NCI-H345 treated with DMSO at 0.1 percent for 48 hours (cell line): ENCODE results near the gene UBE2O.

ENCODE experiments used
- DNase-seq: peaks from one replicate; lab custom pipeline; 2025; ENCODE audit not compliant: unreplicated experiment; lab: John Stamatoyannopoulos, UW

Gene UBE2O

DNA sequence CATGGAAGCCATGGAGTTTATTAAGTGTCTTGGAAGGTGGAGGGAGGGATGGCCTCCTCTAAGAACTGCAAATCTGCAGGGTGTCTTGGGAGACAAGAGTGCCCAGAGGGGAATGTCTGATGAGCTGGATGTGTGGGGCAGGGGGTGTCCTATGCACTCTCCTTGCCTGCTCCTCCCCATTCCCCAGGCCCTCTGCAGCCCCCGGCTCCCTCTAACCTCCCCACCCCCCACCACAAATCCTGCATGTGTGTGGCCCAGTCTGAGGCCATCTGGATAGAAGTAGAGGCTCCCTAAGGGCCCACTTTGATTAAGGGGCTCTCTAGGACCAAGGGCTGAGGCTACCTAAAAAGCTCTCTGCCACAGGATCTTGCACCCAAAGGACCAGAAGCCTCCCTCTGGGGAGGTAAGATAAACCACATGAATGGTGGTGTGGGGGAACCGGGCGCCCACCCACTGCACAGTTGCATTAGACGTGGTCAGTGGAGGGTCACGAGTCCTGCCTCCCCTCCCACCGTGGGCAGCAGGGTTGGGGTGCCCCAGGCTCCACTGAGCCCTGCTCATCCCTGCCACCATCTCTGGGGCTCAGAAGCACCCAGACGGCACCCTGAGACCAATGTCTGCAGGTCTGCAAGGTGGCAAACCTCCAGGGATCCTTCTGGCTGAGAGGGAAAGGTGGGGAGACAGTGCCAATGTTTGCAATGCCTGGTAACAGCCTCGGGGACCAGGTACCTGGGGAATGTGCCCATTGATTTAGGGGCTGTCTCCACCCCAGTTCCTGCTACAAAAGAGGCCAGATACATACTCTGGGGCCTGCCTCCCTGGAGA lies 15.1 kb upstream of the UBE2O start:
- DNase-seq = no peak

- DNase-seq = no peak
Observed at GRCh38 chr17:76467366-76467765, 14.4 kb upstream of the UBE2O start, which contains the start of gene AANAT. AANAT (plus strand) TSS chr17:76467603; CDS start chr17:76468747, 1,144 bp downstream.

- DNase-seq = no peak
Observed at GRCh38 chr17:76466775-76467130, 13.8 kb upstream of the UBE2O start.

- no peak for DNase-seq
Observed at GRCh38 chr17:76462556-76463290, 9.8 kb upstream of the UBE2O start.

GRCh38 chr17:76461765-76462555 lies 9.0 kb upstream of the UBE2O start:
- no peak for DNase-seq

GRCh38 chr17:76459674-76460073 lies 6.7 kb upstream of the UBE2O start:
- DNase-seq = no peak

GRCh38 chr17:76458580-76459490 lies 5.9 kb upstream of the UBE2O start:
- no peak for DNase-seq

DNA sequence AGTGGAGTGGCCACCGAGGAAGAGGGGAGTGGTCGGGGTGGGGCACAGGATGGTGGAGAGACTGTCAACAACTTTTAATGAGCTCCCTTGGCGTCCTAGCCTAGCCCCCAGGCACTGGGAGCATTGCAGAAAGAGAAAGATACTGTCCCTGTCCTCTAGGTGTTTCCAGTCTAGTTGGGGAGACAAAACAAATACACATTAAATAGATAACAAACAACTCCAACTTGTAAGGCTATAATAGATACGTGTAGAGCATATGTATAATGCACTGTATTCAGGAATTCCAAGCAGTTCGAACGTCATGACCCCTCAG lies 435 bp upstream of the UBE2O start:
- no peak for DNase-seq

DNA sequence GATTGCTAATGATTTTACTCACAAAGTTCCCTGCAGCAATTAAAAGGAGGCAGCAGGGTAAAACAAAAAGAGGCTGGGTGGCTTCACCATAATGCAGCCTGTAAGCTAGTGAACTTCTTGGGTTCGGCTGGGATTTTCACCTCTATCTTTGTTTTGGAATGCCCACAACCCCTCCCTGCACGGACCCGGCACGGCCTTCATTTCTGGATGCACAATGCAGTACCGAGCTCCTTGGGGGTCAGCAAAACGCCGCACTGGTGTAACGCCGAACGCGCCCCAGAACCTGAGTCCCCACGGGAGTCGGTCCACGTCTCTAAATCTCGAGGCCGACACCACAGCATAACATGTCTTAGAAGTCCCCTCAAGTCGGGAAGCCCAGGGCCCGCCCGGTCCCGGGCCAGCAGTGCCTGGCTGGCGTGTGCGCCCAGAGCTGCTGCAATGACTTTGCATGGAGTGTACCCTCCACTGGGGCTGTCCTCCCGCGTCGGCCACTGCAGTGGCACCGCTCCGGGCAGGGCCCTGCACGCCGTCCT lies 759 bp downstream of the UBE2O start:
- DNase-seq = no peak

- DNase-seq = no peak
Observed at GRCh38 chr17:76451506-76451905, 1.4 kb downstream of the UBE2O start.

GRCh38 chr17:76449126-76449525 lies 3.8 kb downstream of the UBE2O start:
- DNase-seq = no peak

DNA sequence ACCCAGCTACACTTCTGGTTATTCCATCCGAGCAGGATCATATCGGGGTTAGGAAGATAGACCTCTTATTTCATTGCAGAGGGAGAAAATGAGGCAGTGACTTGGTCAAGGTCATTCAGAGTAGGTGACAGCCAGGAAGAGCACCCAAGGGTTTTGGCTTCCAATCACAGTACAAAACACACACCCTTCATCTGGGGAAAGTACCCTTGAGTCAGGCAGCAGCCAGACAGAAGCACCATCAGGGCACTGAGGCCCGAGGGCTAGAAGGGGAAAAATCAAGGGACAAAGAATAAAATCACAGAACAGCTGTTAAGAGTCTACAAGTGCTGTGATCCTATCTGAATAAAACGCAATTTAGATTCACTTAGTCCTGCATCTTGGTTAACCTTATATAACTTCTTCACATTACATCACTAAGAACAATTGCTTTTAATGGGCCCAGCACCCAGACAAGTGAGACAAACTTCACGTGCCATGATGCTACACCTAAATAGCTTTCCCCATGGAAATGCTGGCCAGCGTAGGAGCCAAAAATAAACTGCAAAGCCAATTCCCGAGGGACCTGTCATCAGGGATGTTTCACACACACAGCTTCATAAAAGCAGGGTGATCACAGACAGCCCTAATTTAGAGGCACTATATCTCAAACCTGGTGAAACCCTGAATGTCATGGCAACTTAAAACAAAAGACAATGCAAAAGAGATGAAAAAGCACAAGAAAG lies 4.9 kb downstream of the UBE2O start:
- DNase-seq = no peak

DNA sequence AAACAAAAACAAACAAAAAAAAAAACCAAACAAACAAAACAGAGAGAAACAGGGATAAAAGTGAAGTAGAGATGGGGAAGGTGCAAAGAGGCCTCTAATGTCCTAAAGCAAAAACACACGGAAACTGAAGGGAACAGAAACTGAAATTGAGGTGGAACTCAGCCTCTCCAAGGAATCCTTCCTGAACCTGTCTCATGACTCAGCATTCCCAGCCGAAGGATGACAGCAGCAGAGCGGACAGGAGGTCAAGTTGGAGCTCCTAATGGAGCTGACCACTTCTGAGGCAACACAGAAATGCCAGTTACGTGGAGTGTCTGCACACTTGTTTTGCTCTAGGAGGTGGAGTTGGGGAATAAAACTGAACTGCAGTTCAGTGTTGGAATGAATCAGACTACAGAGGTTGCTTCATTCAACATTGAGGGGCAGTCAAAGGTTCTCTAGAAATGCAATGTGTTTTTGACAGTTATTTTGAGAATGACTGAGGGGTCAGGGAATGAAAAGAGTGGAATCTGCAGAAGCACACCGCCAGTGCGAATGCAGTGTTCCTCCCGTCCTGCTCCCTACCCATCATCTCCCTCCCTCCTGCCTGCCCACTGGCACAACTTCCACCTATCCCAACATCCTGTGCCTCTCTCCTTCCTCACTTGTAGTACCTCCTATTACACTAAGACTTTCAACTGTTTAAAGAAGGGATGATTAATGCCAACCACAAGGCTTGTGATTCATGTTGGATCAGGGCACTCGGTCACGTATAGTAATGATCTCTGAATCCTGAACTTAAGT lies 6.3 kb downstream of the UBE2O start:
- no peak for DNase-seq

DNA sequence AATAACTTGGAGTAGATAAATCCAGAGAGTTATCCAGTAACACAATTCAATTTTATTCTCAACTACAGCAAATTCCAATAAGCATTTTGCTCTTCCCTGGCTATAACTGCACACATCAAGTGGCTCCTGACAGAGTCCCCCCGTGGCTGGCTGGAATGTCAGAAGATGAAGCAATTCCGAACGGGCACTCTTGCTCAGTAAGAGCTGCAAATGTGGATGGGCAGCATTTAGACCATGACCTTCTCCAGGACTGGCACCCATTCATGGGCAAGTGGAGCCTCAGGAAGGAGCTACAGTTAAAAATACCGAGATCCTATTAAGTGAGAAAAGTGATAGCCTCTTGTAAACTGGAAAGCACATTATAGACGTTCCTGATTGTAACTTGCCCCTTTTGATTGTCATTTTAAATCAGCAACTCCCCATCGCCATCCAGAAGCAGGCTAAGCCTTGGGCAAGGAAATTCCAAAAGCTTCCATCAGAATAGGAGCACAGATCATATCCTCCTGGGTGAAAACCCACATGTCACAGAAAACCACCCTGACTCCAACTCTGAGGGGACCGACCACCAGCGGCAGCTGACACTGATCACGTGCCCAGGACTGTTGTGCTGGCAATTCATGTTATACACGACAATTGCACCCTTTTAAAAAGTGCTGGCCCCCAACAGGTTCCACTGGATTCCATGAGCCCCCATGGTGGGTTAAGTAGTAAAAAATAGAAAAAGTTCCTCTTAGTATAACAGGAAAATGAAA lies 7.1 kb downstream of the UBE2O start:
- DNase-seq = no peak

DNA sequence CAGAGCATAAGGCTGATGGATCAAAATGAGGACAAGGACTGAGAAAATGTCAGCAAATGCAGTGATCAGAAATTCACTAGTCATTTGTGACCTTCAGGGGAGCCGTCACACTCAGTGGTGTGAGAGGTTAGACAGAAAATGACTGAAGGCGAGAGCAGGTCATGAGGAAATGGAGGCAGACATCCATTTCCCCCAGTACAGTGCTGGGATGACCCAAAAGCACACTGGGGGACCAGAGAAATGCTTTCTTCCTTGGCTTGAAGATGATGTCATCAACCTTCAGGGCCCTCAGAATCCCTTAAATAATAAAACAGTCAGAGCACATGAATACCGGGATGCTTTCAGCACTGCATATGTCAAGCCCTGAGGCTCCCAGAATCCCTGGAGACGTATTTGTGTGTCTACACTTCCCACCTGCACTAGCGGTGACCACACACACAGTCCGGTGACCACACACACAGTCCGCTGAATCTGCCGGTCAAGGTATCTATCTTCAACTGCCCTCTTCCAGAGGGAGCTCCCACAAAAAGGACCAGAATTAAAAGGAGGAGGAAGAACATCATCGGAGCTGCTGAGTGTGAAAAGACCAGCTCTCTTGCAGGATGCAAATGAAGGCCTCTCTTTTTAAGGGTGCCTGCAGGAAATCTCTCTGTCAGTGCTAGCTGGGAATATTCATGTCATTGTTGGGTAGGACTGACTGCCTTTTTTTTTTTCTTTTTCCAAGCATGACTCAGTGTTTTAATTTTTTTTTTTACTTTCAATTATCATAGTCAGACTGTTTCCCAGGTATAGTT lies 8.2 kb downstream of the UBE2O start:
- no peak for DNase-seq

DNA sequence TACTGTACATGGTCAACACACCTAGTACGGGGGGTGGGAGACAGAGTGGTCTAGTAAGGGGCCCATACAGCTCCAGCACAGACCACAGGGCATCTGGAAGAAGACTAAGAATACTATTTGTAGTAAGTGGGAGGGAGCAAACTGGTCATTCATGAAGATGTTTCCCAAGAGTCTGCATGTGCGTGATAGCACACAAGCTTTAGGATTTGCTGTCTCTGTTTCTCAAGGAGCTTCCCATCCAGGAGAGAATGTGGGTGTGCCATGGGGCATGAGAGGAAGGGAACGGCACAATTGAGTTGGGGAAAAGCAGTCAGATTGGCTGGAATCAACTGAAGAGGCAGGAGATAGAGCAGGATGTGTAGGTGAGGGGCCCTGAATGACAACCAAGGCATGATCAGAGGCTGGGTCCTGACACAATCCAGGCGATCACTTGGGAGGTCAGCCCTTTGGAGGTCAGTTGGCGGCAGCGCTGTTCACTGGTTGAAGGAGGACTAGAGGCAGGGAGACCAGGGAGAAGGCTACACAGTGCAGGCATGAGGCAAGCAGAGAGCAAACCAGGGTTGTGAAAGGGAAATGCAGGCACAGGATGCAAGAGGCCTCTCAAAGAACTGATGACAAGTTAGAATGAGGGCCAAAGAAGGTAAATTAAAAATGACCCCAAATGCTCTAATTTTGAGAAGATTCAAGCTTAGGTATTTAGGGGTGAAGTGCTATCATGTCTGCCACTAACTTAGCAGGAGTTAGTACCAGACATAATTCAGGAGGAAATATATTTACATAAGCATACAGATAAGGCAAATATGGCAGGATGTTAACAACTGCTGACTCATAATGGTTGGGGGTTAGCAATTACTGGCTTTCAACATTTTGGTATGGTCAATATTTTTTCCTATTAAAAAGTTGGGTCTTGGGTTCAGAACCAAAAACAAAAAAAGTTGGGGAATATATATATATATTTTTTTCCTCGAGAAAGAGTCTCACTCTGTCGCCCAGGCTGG lies 10.3 kb downstream of the UBE2O start:
- no peak for DNase-seq
